Measurements from ENCODE around the gene HDAC4.

Gene HDAC4

DNA sequence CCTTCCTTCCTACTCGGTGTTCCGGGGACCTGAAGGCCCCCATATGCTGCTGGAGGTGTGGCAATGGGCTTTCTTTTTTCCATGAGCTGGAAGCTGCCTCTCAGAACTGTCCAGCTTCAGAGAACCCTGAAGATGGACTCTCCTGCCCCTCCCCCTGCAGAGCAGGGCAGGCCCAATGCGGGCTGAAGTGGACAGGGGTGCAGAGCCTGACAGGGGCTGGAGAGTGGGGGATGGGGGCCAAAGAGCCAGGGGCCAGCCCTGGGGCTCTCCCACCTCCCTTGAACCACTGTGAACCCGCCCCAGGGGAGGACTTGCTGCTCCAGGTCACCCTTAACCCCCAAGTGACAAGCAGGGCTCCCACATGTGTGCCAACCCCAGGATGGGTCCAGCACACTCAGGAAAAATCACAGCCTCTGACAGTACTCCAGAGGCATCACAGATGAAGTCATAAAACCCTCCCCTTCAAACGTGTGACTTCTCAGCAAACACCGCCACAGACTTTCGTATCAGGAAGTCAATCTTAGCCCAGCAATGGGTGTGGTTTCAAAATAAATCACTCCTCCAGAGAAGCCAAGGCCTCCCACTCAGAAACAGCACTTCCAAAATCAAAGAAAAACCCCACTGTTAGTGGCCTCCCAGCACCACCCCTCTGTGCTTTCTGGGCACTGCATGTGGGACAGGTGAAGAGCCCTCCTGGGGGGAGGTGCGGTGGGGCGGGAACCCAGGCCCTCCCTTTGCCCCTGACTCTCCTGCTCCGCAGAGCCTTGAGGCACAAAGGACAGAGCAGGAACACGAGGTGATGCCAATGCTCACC is 135.8 kb downstream of the HDAC4 start:
- Mint-ChIP-seq H3K4me3 (peak overlapping the region; percentile 99), H3K36me3 (ENCODE audit: low read depth) (peaks cover 25% of the 10 kb centered on the region), H3K27ac (peak overlapping the region; percentile 93), H3K9me3 (no peaks in the 10 kb centered on the region), H3K4me1 (ENCODE audit: low read depth) (peaks cover 76% of the 10 kb centered on the region), H3K27me3 (ENCODE audit: low read depth) (peaks cover 3% of the 10 kb centered on the region)
- DNase-seq (ENCODE audit: low spot score), result peak; percentile 82

DNA sequence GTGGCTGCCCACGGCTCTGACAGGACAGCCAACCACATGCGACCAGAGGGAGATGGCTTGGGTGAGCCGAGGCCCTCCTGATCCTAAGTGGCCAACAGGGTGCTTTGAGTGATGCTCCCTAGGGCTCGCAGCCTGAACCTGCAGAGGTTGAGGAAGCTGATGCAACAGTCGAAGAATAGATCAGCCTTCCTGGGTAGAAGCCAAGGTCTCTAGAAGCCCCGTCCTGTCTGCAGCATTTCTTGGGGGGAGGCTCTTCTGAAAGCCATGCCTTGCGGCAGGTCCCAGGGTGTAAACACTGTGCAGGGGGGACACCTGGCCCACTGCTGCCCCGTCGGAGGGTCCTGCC is 136.4 kb downstream of the HDAC4 start:
- DNase-seq (ENCODE audit: low spot score), result peak; percentile 37
- Mint-ChIP-seq H3K9me3 (no peaks in the 10 kb centered on the region), H3K27me3 (ENCODE audit: low read depth) (peaks cover 3% of the 10 kb centered on the region), H3K4me3 (peak overlapping the region; percentile 69), H3K36me3 (ENCODE audit: low read depth) (peaks cover 28% of the 10 kb centered on the region), H3K4me1 (ENCODE audit: low read depth) (peaks cover 76% of the 10 kb centered on the region), H3K27ac (peak overlapping the region; percentile 71)

DNA sequence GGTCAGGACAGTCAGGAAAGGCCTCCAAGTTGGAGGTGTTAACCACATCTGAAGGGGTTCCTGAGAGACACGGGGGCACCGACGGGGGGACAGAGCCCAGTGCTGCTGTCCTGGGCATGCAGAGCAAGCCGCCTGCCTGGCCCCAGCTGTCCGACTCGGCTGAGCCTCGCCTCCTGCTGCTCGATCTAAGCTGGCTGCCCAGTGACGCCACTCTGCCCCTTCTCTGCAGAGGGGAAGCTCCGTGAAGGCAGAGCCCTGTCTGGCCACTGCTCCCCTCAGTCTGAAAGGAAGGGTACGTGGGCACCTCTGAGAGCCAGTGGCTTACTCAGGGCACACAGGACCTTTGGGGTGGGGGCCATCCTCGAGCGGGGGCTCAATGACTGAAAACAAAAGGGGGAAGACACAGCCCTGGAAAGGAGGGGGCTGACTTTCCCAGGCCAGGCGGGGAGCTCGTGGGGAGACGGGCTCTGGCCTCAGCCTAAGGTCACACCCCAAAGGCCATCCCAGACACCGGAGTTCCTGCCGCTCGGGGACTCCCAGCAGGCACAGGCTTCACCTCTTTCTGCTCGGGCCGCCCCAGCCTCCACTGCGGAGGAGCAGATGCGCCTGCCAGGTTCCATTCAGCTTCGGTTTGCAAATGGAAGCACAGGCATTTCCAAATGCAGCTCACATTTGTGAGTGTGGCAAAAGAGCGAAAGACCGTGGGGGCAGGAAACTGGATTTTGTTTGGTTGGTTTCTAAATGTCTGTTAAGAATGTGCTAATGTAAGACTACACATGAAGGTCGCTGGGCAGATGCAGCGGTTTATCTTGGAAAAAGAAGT is 136.9 kb downstream of the HDAC4 start:
- Mint-ChIP-seq H3K27me3 (ENCODE audit: low read depth) (peaks cover under 1% of the 10 kb centered on the region), H3K4me3 (peak overlapping the region; percentile 69), H3K4me1 (ENCODE audit: low read depth) (peaks cover 76% of the 10 kb centered on the region), H3K9me3 (no peaks in the 10 kb centered on the region), H3K36me3 (ENCODE audit: low read depth) (peaks cover 26% of the 10 kb centered on the region), H3K27ac (peak overlapping the region; percentile 71)
- no peak for DNase-seq (ENCODE audit: low spot score)

DNA sequence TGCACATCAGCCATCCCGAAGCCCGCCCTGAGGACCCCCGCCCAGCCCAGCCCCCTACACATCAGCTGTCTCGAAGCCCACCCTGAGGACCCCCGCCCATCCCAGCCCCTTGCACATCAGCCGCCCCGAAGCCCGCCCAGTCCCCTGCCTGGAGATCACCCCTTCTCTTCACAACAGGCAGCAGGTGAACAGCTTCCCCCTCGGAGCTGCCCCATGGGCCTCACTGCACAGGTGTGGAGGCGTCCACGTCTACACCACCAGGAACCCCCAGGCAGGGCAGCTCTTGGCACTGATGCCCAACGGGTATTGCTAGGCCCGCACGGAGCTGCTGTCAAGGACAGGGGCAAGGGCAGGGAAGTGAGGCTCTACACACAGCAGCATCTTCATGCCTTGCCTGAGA is 137.6 kb downstream of the HDAC4 start:
- peaks cover 76% of the 10 kb centered on the region for H3K4me1 Mint-ChIP-seq (ENCODE audit: low read depth)
- H3K27me3 Mint-ChIP-seq (ENCODE audit: low read depth), result no peaks in the 10 kb centered on the region
- H3K9me3 Mint-ChIP-seq, result no peaks in the 10 kb centered on the region
- DNase-seq (ENCODE audit: low spot score), result no peak
- H3K27ac Mint-ChIP-seq, result peak overlapping the region; percentile 19
- peak overlapping the region; percentile 42 for H3K4me3 Mint-ChIP-seq
- H3K36me3 Mint-ChIP-seq (ENCODE audit: low read depth), result peaks cover 31% of the 10 kb centered on the region

DNA sequence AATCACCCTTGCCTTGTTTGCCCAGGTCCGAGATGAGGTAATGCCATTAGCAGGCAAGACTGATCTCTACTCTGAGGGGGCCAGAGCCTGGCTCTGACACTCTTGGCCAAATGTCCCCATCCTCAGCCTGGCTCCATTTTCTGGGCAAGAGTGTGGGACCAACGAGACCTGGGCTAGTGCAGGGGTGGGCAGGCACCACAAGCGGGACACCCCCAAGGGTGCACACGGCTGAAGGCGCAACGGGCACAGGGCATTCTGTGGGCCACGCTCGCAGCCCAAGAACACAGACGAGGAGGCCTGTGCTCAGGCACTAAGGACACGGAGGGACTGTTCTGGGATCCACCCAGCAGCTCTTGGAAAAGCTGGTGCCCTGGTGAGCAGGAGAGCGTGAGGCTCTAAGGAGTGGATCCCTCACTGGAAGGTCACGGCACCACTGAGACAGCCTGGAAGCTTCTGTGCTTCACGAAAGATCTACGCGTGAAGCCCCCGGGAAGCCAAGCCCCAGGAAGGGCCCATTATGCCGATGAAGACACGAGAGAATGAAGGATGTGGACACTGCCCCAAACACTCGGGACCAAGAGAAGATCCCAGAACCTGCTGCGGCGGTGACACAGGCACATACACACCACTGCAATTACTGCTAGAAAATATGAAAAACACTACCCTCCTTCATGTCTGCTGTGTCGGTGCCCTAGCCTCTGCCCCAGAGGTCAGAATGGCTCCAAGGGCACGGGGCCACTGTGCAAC is 138.2 kb downstream of the HDAC4 start:
- Mint-ChIP-seq H3K36me3 (ENCODE audit: low read depth) (peaks cover 36% of the 10 kb centered on the region), H3K27me3 (ENCODE audit: low read depth) (no peaks in the 10 kb centered on the region), H3K9me3 (peaks cover 6% of the 10 kb centered on the region), H3K4me3 (peak overlapping the region; percentile 22), H3K4me1 (ENCODE audit: low read depth) (peaks cover 76% of the 10 kb centered on the region), H3K27ac (no peak overlapping the region)
- DNase-seq (ENCODE audit: low spot score), result no peak

DNA sequence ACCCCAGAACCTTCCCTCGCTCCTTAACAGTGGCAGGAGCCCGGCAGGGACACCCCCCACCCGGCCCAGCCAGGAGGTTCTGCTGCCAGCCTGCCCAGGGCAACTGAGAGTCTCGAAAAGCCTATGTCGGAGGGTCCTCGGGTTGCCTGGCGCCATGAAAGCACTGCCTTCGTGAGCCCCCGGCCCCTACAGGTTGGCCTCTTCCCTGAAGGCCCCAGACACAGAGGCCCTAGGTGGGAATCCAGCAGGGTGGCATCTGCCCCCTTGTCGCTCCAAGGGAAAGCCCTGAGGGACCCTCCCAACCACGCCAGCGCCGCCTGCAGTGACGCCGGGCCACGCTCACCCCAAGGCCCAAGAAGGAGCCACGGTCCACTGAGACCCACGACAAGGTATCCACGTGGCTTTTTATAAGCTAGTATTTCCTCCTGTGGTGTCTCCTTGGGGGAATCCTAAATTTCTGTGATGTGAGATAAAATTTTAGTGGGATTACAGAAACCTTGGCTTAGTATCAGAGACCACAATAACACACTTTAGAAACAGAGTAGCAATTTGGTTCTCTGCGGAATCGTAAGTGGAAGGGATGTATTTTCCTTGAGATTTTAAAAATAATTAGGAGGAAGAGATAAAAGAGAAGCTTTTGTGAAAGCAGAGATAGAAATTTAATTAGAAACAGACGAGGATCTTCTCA is 138.9 kb downstream of the HDAC4 start:
- H3K27ac Mint-ChIP-seq, result no peak overlapping the region
- H3K36me3 Mint-ChIP-seq (ENCODE audit: low read depth), result peaks cover 37% of the 10 kb centered on the region
- peaks cover 76% of the 10 kb centered on the region for H3K4me1 Mint-ChIP-seq (ENCODE audit: low read depth)
- no peaks in the 10 kb centered on the region for H3K27me3 Mint-ChIP-seq (ENCODE audit: low read depth)
- peaks cover 9% of the 10 kb centered on the region for H3K9me3 Mint-ChIP-seq
- H3K4me3 Mint-ChIP-seq, result no peak overlapping the region
- no peak for DNase-seq (ENCODE audit: low spot score)

DNA sequence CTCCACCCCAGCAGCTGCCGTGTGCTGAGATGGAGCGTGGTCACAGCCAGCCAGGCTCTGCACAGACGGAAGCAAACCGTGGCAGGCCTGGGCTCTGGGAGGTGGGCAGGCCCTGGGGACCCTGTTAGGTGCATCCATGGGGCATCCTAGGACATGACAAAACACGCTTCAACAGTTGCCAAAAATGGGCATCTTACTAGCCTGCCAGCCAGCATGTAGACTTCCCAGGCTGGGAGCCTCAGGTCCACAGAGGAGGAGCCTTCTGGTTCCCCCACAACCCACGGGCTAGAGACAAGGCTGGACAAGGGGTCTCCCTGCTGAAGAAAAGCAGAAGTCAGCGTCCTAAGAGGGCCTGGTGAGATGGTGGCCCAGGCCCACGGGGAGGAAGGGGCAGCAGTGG is 139.5 kb downstream of the HDAC4 start:
- Mint-ChIP-seq H3K27ac (peak overlapping the region; percentile 59), H3K9me3 (peaks cover 9% of the 10 kb centered on the region), H3K27me3 (ENCODE audit: low read depth) (no peaks in the 10 kb centered on the region), H3K4me1 (ENCODE audit: low read depth) (peaks cover 72% of the 10 kb centered on the region), H3K4me3 (peak overlapping the region; percentile 86), H3K36me3 (ENCODE audit: low read depth) (peaks cover 40% of the 10 kb centered on the region)
- no peak for DNase-seq (ENCODE audit: low spot score)

DNA sequence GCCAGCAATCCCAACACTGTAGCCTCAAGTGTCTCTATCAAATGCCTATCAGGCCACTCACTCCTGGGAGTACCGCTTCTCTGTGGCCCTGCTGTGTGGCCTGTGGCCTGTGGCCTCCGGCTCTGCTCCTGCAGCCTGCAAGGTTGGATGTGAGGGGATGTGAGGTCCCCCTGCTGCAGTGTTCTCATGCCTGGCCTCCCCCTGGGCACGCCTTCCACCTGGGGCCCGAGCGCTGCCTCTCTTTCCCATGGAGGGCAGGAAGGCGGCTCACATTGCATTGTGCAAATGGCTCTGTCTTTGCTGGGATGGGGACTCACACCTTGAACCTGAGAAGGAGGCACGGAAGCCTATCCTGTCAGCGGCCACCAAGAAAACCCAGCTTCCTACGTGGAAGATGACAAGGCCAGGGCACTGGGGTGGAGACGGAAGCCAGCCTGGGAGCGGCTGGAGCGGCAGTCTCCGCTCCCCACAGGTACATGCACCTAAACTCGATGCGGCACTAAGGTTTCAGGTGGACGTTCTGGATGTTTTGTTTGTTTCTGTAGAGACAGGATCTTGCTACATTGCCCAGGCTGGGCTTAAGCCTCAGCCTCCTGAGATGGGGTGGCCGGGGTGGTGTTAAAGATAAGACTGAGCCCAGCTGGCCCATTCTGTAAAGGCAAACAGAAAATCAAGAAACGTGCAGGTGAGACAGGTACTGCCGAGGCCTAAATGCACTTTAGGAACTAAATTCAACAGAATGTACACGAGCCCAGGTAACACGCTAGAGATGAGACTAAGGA is 140.1 kb downstream of the HDAC4 start:
- Mint-ChIP-seq H3K9me3 (peaks cover 9% of the 10 kb centered on the region), H3K4me3 (peak overlapping the region; percentile 86), H3K36me3 (ENCODE audit: low read depth) (peaks cover 45% of the 10 kb centered on the region), H3K4me1 (ENCODE audit: low read depth) (peaks cover 71% of the 10 kb centered on the region), H3K27me3 (ENCODE audit: low read depth) (no peaks in the 10 kb centered on the region), H3K27ac (peak overlapping the region; percentile 95)
- no peak for DNase-seq (ENCODE audit: low spot score)

DNA sequence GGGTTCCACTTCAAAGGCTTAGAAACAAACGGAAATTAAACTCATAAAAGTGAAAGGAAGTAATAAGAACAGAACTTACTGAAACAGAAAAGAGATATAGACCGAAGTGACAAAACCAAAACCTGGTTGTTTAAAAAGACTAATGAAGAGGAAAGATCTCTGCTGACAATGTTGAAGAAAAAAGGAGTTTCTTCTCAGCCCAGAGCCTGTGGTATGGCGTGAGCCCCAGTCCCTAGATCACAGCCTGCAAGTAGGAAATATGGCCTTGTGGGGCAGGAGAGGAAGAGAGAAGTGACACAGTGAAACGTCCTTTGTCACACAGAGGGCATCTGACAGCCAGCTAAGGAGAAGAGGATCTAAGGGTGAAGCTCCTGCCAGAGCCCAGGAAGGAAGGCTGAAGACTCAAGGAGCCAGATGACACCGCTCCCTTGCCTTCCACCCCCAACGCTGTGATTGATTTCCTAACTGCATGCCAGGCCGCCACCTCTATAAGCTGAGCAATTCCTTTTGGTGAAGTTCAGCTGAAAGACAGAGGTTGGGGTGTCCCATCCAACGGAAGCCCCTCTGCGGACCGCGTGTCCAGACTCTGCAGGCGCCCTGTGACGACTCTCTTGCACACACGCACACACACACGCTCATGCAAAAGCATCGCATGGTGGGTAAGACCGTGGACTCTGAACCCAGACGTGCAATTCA is 141.1 kb downstream of the HDAC4 start:
- H3K27me3 Mint-ChIP-seq (ENCODE audit: low read depth), result no peaks in the 10 kb centered on the region
- peaks cover 44% of the 10 kb centered on the region for H3K36me3 Mint-ChIP-seq (ENCODE audit: low read depth)
- peak overlapping the region; percentile 95 for H3K27ac Mint-ChIP-seq
- peak; percentile 30 for DNase-seq (ENCODE audit: low spot score)
- peak overlapping the region; percentile 86 for H3K4me3 Mint-ChIP-seq
- H3K9me3 Mint-ChIP-seq, result peaks cover 9% of the 10 kb centered on the region
- H3K4me1 Mint-ChIP-seq (ENCODE audit: low read depth), result peaks cover 67% of the 10 kb centered on the region

DNA sequence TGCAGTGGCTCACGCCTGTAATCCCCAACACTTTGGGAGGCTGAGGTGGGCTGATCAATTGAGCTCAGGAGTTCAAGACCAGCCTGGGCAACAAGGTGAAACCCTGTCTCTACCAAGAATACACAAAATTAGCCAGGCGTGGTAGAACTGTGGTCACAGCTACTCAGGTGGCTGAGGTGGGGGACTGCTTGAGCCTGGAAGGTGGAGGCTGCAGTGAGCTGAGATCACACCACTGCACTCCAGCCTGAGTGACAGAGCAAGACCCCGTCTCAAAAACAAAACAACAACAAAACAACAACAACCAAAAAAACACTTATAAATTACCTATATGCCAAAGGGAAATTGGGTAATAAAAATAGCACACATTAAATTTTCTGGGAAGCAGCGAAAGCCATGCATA is 141.6 kb downstream of the HDAC4 start:
- Mint-ChIP-seq H3K9me3 (peaks cover 9% of the 10 kb centered on the region), H3K36me3 (ENCODE audit: low read depth) (peaks cover 47% of the 10 kb centered on the region), H3K27me3 (ENCODE audit: low read depth) (no peaks in the 10 kb centered on the region), H3K27ac (peak overlapping the region; percentile 95), H3K4me1 (ENCODE audit: low read depth) (peaks cover 69% of the 10 kb centered on the region), H3K4me3 (peak overlapping the region; percentile 86)
- no peak for DNase-seq (ENCODE audit: low spot score)

DNA sequence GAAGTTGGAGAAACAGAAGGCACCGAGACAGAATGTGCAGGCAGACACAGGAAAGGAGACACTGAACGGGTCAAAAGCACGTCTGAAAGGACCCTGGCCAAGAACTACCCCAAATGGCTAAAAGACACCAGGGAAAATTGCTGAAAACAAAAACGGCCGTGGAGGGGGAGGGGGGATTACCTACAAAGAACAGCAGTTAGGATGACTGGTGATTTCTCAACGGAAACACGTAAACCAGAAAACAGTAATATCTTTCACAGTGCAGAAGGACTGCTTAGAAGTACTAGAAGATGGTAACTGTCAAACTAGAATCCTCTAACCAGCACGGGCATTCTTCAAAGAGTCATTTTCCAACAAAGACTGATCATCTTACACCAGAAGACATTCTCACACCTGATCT is 142.6 kb downstream of the HDAC4 start:
- peaks cover 72% of the 10 kb centered on the region for H3K4me1 Mint-ChIP-seq (ENCODE audit: low read depth)
- peaks cover 53% of the 10 kb centered on the region for H3K36me3 Mint-ChIP-seq (ENCODE audit: low read depth)
- peak overlapping the region; percentile 95 for H3K27ac Mint-ChIP-seq
- no peaks in the 10 kb centered on the region for H3K27me3 Mint-ChIP-seq (ENCODE audit: low read depth)
- no peak for DNase-seq (ENCODE audit: low spot score)
- peaks cover 9% of the 10 kb centered on the region for H3K9me3 Mint-ChIP-seq
- peak overlapping the region; percentile 86 for H3K4me3 Mint-ChIP-seq

DNA sequence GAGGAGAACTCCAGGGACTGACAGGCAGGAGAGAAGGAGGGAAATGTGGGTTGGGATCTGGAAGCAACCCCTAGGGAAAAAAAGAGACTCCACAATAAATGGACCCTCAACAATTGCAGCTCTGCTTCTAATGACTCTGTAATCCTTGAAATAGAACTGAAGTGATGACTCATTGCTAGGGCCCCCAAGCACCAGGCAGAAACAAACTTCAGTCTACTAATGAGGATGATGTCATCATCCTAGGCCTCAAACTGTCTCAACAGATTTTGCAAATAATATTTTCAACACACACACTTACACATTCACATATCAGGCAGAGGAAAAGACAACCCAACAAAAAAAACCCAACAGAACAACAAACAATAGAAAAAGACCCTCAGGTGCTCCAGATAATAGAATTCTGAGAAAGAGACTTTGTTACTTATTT is 143.3 kb downstream of the HDAC4 start:
- Mint-ChIP-seq H3K36me3 (ENCODE audit: low read depth) (peaks cover 58% of the 10 kb centered on the region), H3K27me3 (ENCODE audit: low read depth) (no peaks in the 10 kb centered on the region), H3K4me3 (peak overlapping the region; percentile 86), H3K27ac (peak overlapping the region; percentile 95), H3K4me1 (ENCODE audit: low read depth) (peaks cover 76% of the 10 kb centered on the region), H3K9me3 (peaks cover 9% of the 10 kb centered on the region)
- no peak for DNase-seq (ENCODE audit: low spot score)
